Stimulated activated naive B cell treated with anti-CD40 and anti-IgM and Interleukin-4, amounts not matched to agents 10 μg/mL and 1 μg/mL and 100 μg/mL, for 72 hours (primary cell): ENCODE data around the gene RELT.

ENCODE experiments used
- ATAC-seq, 2 donors: fragments of 150-1000 bp; cut with Tn5 transposase; replicated peaks; 2 replicates each; pipeline ENCODE4 v1.10.0; 2021; ENCODE audit warnings: moderate library complexity in 1 of 2
- DNase-seq: peaks from one replicate; pipeline ENCODE4 v3.0.0; 2021
- H3K27ac Mint-ChIP-seq: one replicate; pipeline ENCODE4 v1.8.0; 2022; ENCODE audit warnings: mild to moderate bottlenecking, mixed read lengths
- H3K27me3 Mint-ChIP-seq, 2 donors: one replicate each; pipeline ENCODE4 v1.8.0; 2022; ENCODE audit warnings: mixed read lengths in 2 of 2
- H3K36me3 Mint-ChIP-seq, 2 donors: one replicate each; pipeline ENCODE4 v1.8.0; 2022; ENCODE audit warnings: mixed read lengths in 2 of 2, mild to moderate bottlenecking in 1 of 2
- H3K4me1 Mint-ChIP-seq, 2 donors: one replicate each; pipeline ENCODE4 v1.8.0; 2022; ENCODE audit warnings: mixed read lengths in 2 of 2, mild to moderate bottlenecking in 1 of 2
- H3K4me3 Mint-ChIP-seq, 2 donors: one replicate each; pipeline ENCODE4 v1.8.0; 2022; ENCODE audit warnings: mild to moderate bottlenecking in 2 of 2, mixed read lengths in 2 of 2, moderate library complexity in 1 of 2
- H3K9me3 Mint-ChIP-seq, 2 donors: one replicate each; pipeline ENCODE4 v1.8.0; 2022; ENCODE audit warnings: mixed read lengths in 2 of 2, mild to moderate bottlenecking in 1 of 2

The RELT gene

DNA sequence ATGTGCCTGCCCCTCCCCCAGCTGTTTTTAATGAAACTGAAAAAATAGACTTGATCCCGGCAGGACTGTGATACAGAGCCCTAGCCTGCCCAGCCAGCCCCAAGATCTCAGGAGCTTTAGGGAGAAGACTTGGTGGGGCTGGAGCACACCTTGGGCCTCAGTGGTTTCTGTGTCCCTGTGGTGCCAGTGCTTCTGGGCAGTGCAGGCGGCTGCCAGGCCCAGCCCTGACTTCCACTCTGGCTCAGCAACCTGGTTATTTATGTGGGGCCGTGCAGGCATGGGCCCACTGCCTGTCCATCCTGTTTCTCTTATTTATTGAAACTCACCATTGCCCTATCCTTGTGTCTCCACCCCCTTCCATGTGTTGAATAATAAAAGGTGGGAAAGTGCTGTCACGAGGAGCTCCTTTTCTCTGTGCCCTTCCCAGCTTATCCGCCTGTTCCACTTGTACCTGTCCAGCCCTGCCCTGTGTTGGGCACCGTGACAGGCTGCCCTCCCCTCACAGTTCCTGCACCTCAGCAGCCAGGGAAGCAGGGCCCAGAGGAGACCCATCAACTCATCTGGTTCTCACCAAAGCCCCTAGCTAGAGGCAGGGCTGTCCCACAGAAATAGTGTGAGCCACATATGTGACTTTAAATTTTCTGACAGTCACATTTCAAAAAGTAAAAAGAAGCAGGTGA lies 20.2 kb downstream of the RELT start:
- H3K36me3 Mint-ChIP-seq, result peaks cover 53 to 68% of the 10 kb centered on the region in 2 donors
- DNase-seq, result no peak
- no peak for ATAC-seq
- peak overlapping the region; percentile 73 for H3K27ac Mint-ChIP-seq
- H3K4me3 Mint-ChIP-seq, result no peak overlapping the region
- peaks cover 32 to 54% of the 10 kb centered on the region in 2 donors for H3K4me1 Mint-ChIP-seq
- H3K27me3 Mint-ChIP-seq, result no peaks in the 10 kb centered on the region
- H3K9me3 Mint-ChIP-seq, result no peaks in the 10 kb centered on the region

- ATAC-seq (no peak), DNase-seq (no peak)
- peaks cover 54 to 70% of the 10 kb centered on the region in 2 donors for H3K36me3 Mint-ChIP-seq
- H3K27ac Mint-ChIP-seq, result peak overlapping the region; percentile 66
- H3K9me3 Mint-ChIP-seq, result no peaks in the 10 kb centered on the region
- no peaks in the 10 kb centered on the region for H3K27me3 Mint-ChIP-seq
- peak overlapping the region in 1 of 2 donors; percentile 19 for H3K4me3 Mint-ChIP-seq
- peaks cover 33 to 52% of the 10 kb centered on the region in 2 donors for H3K4me1 Mint-ChIP-seq
Measured at GRCh38 chr11:73396985-73397384, 20.8 kb downstream of the RELT start.

GRCh38 chr11:73397468-73398131 lies 21.4 kb downstream of the RELT start:
- peaks cover 48 to 64% of the 10 kb centered on the region in 2 donors for H3K36me3 Mint-ChIP-seq
- peak overlapping the region; percentile 94 for H3K27ac Mint-ChIP-seq
- ATAC-seq (no peak), DNase-seq (no peak)
- no peak overlapping the region for H3K4me3 Mint-ChIP-seq
- H3K4me1 Mint-ChIP-seq, result peaks cover 28 to 48% of the 10 kb centered on the region in 2 donors
- no peaks in the 10 kb centered on the region for H3K27me3 Mint-ChIP-seq
- no peaks in the 10 kb centered on the region for H3K9me3 Mint-ChIP-seq

- Mint-ChIP-seq H3K4me1 (peaks cover 28 to 49% of the 10 kb centered on the region in 2 donors), H3K9me3 (no peaks in the 10 kb centered on the region), H3K4me3 (peak overlapping the region in 1 of 2 donors; percentile 30), H3K36me3 (peaks cover 48 to 60% of the 10 kb centered on the region in 2 donors), H3K27ac (peak overlapping the region; percentile 94), H3K27me3 (no peaks in the 10 kb centered on the region)
- DNase-seq (no peak), ATAC-seq (no peak)
Measured at GRCh38 chr11:73398132-73398526, 21.9 kb downstream of the RELT start.

GRCh38 chr11:73398721-73399120 lies 22.5 kb downstream of the RELT start:
- no peak for DNase-seq
- Mint-ChIP-seq H3K4me1 (peaks cover 30 to 47% of the 10 kb centered on the region in 2 donors), H3K4me3 (no peak overlapping the region), H3K36me3 (peaks cover 46 to 54% of the 10 kb centered on the region in 2 donors), H3K27ac (peak overlapping the region; percentile 94), H3K9me3 (no peaks in the 10 kb centered on the region), H3K27me3 (no peaks in the 10 kb centered on the region)
- ATAC-seq, result no peak

DNA sequence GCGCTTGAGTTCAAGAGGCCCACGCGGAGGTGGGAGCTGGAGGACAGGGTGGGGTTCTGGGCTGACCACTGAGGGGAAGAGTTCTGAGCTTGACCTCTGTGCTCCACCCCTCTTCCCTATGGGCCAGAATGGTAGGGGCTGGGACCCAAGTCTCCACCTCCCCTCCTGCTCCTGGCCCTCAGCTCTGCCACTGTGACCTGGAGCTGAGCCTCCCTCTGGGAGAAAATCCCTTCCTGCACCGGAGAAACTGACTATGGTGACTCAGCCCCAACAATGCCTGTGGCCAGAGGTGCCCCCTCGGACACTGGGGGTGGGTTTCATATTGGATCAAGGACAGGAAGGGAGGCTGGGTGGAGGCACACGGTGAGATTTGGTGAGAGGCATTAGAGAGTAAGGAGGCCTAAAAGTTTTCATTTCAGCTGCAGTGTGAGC lies 23.0 kb downstream of the RELT start:
- Mint-ChIP-seq H3K27me3 (no peaks in the 10 kb centered on the region), H3K36me3 (peaks cover 46 to 51% of the 10 kb centered on the region in 2 donors), H3K4me3 (peak overlapping the region in 1 of 2 donors; percentile 4), H3K4me1 (peaks cover 30 to 46% of the 10 kb centered on the region in 2 donors), H3K27ac (peak overlapping the region; percentile 94), H3K9me3 (no peaks in the 10 kb centered on the region)
- ATAC-seq (no peak), DNase-seq (no peak)

DNA sequence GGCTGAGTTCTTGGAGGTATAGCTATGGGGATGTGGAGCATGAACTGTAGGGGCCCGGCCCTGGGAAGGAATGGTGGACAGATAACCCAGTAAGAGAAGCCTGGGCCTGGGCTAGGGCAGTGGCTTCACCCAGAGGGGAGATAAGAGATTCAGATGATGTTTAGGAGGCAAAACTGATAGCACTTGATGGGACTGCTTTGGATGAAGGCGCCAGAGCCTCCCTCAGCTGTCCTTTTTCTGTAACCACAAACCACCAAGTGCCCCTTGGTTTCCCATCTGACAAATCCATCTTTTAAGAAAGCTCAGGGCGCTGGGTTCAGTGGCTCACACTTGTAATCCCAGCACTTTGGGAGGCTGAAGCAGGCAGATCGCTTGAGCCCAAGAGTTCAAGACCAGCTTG lies 23.4 kb downstream of the RELT start:
- Mint-ChIP-seq H3K27me3 (no peaks in the 10 kb centered on the region), H3K4me3 (peak overlapping the region in 1 of 2 donors; percentile 4), H3K36me3 (peaks cover 43 to 51% of the 10 kb centered on the region in 2 donors), H3K9me3 (no peaks in the 10 kb centered on the region), H3K4me1 (peaks cover 28 to 46% of the 10 kb centered on the region in 2 donors), H3K27ac (peak overlapping the region; percentile 94)
- ATAC-seq (no peak), DNase-seq (no peak)

- no peak for ATAC-seq
- peaks cover 43 to 52% of the 10 kb centered on the region in 2 donors for H3K36me3 Mint-ChIP-seq
- H3K4me3 Mint-ChIP-seq, result no peak overlapping the region
- no peaks in the 10 kb centered on the region for H3K9me3 Mint-ChIP-seq
- H3K27me3 Mint-ChIP-seq, result no peaks in the 10 kb centered on the region
- H3K4me1 Mint-ChIP-seq, result peaks cover 28 to 46% of the 10 kb centered on the region in 2 donors
- H3K27ac Mint-ChIP-seq, result peak overlapping the region; percentile 69
- no peak for DNase-seq
Measured at GRCh38 chr11:73400293-73400692, 24.1 kb downstream of the RELT start.

DNA sequence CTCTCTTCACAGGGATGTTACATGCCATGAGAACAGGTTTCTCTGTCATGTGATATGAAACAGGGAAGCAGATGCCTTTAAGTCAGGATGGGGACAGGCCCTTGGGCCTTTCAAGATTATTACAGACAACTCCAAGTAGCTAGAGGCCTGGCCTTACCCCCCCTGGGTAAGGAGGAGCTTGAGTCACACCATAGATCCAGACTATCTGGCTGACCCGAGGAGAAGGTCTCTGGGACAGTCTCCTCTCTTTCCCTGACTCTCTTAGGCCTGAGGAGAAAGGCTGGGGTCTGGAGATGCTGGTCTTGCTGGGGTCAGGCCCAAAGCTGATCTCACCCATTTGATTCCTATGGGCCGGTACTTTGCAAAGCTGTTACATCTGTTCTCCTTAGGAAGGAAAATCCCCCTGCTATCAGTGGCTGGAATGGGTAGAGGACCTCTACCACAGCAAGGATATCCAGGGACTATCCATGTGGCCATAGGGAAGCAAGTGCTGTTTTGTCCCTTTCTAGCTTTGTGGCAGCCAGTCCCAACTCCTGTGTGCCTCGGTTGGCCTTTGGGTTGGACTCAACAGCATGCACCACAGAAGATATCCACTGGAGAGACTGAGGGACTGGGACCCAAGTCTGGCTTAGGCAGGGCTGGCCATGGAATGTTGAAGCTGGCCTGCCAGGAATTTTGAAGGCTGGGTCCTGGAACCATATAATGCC lies 25.2 kb downstream of the RELT start:
- H3K9me3 Mint-ChIP-seq, result no peaks in the 10 kb centered on the region
- ATAC-seq (no peak), DNase-seq (no peak)
- no peaks in the 10 kb centered on the region for H3K27me3 Mint-ChIP-seq
- no peak overlapping the region for H3K4me3 Mint-ChIP-seq
- peak overlapping the region; percentile 67 for H3K27ac Mint-ChIP-seq
- peaks cover 30 to 48% of the 10 kb centered on the region in 2 donors for H3K4me1 Mint-ChIP-seq
- H3K36me3 Mint-ChIP-seq, result peaks cover 38 to 50% of the 10 kb centered on the region in 2 donors

GRCh38 chr11:73401924-73402833 lies 26.0 kb downstream of the RELT start:
- Mint-ChIP-seq H3K9me3 (no peaks in the 10 kb centered on the region), H3K27ac (peak overlapping the region; percentile 81), H3K4me3 (no peak overlapping the region), H3K4me1 (peaks cover 25 to 43% of the 10 kb centered on the region in 2 donors), H3K36me3 (peaks cover 34 to 47% of the 10 kb centered on the region in 2 donors), H3K27me3 (no peaks in the 10 kb centered on the region)
- ATAC-seq (no peak), DNase-seq (no peak)

DNA sequence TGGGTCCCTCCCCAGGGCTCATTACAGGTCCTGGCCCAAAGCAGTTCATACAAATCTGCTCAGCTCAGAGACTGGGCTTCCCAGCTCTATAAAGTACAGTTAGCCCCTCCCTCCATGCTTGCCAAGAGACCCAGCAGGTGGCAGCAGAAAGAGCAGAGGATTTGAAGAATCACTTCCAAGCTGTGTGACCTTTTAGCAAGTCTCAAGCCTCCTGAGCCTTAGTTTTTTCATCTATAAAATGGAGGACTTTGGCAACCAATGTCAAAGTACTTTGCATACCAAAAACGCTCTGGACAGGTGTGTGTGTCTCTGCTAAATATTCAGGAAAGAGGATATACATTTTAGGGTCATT lies 26.6 kb downstream of the RELT start:
- ATAC-seq (peak; percentile 57 to 60), DNase-seq (no peak)
- H3K4me3 Mint-ChIP-seq, result no peak overlapping the region
- peaks cover 35 to 46% of the 10 kb centered on the region in 2 donors for H3K36me3 Mint-ChIP-seq
- H3K27me3 Mint-ChIP-seq, result no peaks in the 10 kb centered on the region
- no peaks in the 10 kb centered on the region for H3K9me3 Mint-ChIP-seq
- H3K27ac Mint-ChIP-seq, result peak overlapping the region; percentile 85
- H3K4me1 Mint-ChIP-seq, result peaks cover 25 to 39% of the 10 kb centered on the region in 2 donors

- DNase-seq, result no peak
- H3K36me3 Mint-ChIP-seq, result peaks cover 38 to 43% of the 10 kb centered on the region in 2 donors
- no peaks in the 10 kb centered on the region for H3K9me3 Mint-ChIP-seq
- H3K27me3 Mint-ChIP-seq, result no peaks in the 10 kb centered on the region
- peak overlapping the region; percentile 85 for H3K27ac Mint-ChIP-seq
- H3K4me3 Mint-ChIP-seq, result no peak overlapping the region
- ATAC-seq, result no peak
- H3K4me1 Mint-ChIP-seq, result peaks cover 22 to 37% of the 10 kb centered on the region in 2 donors
Measured at GRCh38 chr11:73403541-73403940, 27.3 kb downstream of the RELT start.

- no peak for DNase-seq
- peaks cover 40 to 42% of the 10 kb centered on the region in 2 donors for H3K36me3 Mint-ChIP-seq
- H3K27ac Mint-ChIP-seq, result peak overlapping the region; percentile 81
Measured at GRCh38 chr11:73404048-73404447, 27.8 kb downstream of the RELT start.

More at GRCh38 chr11:73404048-73404447, 27.8 kb downstream of the RELT start:
- ATAC-seq, result no peak
- H3K4me3 Mint-ChIP-seq, result no peak overlapping the region
- peaks cover 19 to 37% of the 10 kb centered on the region in 2 donors for H3K4me1 Mint-ChIP-seq
- H3K27me3 Mint-ChIP-seq, result no peaks in the 10 kb centered on the region
- no peaks in the 10 kb centered on the region for H3K9me3 Mint-ChIP-seq
